AG08395 (cell line): Measurements from ENCODE around the gene C1orf159.

ENCODE experiments used
- DNase-seq: peaks from one replicate; pipeline ENCODE4 v3.0.0; 2012; ENCODE audit warnings: mixed read lengths, low spot score

Gene C1orf159

GRCh38 chr1:1038694-1039093, 77.2 kb downstream of the C1orf159 start:
- DNase-seq: no peak

GRCh38 chr1:1037366-1038327, 78.2 kb downstream of the C1orf159 start:
- DNase-seq: no peak

- no peak for DNase-seq
These were observed 80.5 kb downstream of the C1orf159 start for GRCh38 chr1:1035291-1035943.

GRCh38 chr1:1034439-1034781, 81.5 kb downstream of the C1orf159 start:
- no peak for DNase-seq

- no peak for DNase-seq
These were observed 82.0 kb downstream of the C1orf159 start for GRCh38 chr1:1033731-1034438.

GRCh38 chr1:1033009-1033587, 82.8 kb downstream of the C1orf159 start:
- DNase-seq: peak; percentile 70

GRCh38 chr1:1032424-1032823, 83.5 kb downstream of the C1orf159 start:
- no peak for DNase-seq
